HCT116 (cell line): Measurements from ENCODE around the gene SLC2A1. TPM values are rescaled to one million over a fixed set of nuclear protein-coding genes. Genes with fewer than 3 reads are reported as not detected.

Experiments
- ATAC-seq: fragments of 200-7000 bp; cut with Tn5 transposase; 2 replicates; pipeline ENCODE4 v1.9.1; 2020; ENCODE audit warnings: mild to moderate bottlenecking, moderate library complexity
- BruUV-seq: library from RNA; stranded (reverse); fragments of 400-500 nt; replicated peaks from 2 replicates; lab custom pipeline; 2021; lab: Mats Ljungman, UMichigan
- CTCF ChIA-PET: fragments of 300-600 bp; sonication (Branson Sonifier 250); formaldehyde crosslinking; loops from one replicate; lab custom pipeline; 2021; ENCODE audit warnings: antibody characterized with exemption; lab: Charles Lee
- POLR2A ChIA-PET: fragments of 300-600, 350-600 bp; sonication (Branson Sonifier 250); formaldehyde crosslinking; loops from one replicate; lab custom pipeline; 2021; ENCODE audit warnings: antibody characterized with exemption; lab: Charles Lee
- RAD21 ChIA-PET, 2 experiments: fragments of 300-600 bp; sonication (Branson Sonifier 250); formaldehyde crosslinking; loops; one replicate each; lab custom pipeline; 2023; ENCODE audit warnings: low total read pairs in 2 of 2; ENCODE audit not compliant: uncharacterized antibody in 2 of 2, unreplicated experiment in 2 of 2, low non-redundant PET in 1 of 2; lab: Charles Lee
- DNase-seq: peaks from one replicate; pipeline ENCODE4 v3.0.0-alpha.2; 2010; ENCODE audit warnings: low read depth, low spot score
- H2AFZ ChIP-seq: fragments of 200-600 bp; shearing (Covaris generic), sonication (generic); 2 replicates; pipeline ENCODE4 v1.6.1; 2017; ENCODE audit warnings: low read depth, mixed run types, mixed read lengths, antibody characterized with exemption, low read length; ENCODE audit not compliant: poor library complexity, severe bottlenecking
- H3K27ac ChIP-seq: 2 replicates; pipeline ENCODE4 v1.5.1; 2012; ENCODE audit warnings: low read depth, low read length
- H3K27me3 ChIP-seq: fragments of 200-600 bp; sonication (generic); 2 replicates; pipeline ENCODE4 v1.6.1; 2016; ENCODE audit warnings: mixed run types, low read length, mixed read lengths; ENCODE audit not compliant: insufficient read depth
- H3K36me3 ChIP-seq, 2 experiments: fragments of 200-500 bp in 1 of 2; fragments of 200-600 bp in 1 of 2; sonication (Bioruptor generic) in 1 of 2; sonication (generic) in 1 of 2; 2 replicates each; pipeline versions ENCODE4 v1.5.1 to v1.6.1; 2014 to 2016; ENCODE audit warnings: low read length in 2 of 2, inconsistent platforms in 1 of 2, mixed read lengths in 1 of 2, mixed run types in 1 of 2; ENCODE audit not compliant: insufficient read depth in 2 of 2, control insufficient read depth in 1 of 2
- H3K4me1 ChIP-seq, 2 experiments: fragments of 200-600 bp in 1 of 2; sonication (generic) in 1 of 2; 2 replicates each; pipeline versions ENCODE4 v1.5.1 to v1.6.1; 2012 to 2017; ENCODE audit warnings: low read length in 2 of 2, inconsistent platforms in 1 of 2, mild to moderate bottlenecking in 1 of 2, mixed read lengths in 1 of 2, mixed run types in 1 of 2, moderate library complexity in 1 of 2; ENCODE audit not compliant: insufficient read depth in 2 of 2, control insufficient read depth in 1 of 2
- H3K4me2 ChIP-seq: fragments of 200-600 bp; sonication (generic); 2 replicates; pipeline ENCODE4 v1.6.1; 2017; ENCODE audit warnings: mixed run types, low read length, mixed read lengths
- H3K4me3 ChIP-seq, 2 experiments: fragments of 200-600 bp in 1 of 2; sonication (generic) in 1 of 2; replicated peaks in 1 of 2; 2 replicates each; pipeline ENCODE4 v1.5.1; 2011 to 2016; ENCODE audit warnings: low read length in 2 of 2, control low read depth in 1 of 2, low read depth in 1 of 2, mild to moderate bottlenecking in 1 of 2, mixed read lengths in 1 of 2, mixed run types in 1 of 2
- H3K79me2 ChIP-seq: fragments of 200-600 bp; sonication (generic); 2 replicates; pipeline ENCODE4 v1.6.1; 2017; ENCODE audit warnings: mild to moderate bottlenecking, mixed run types, low read length, moderate library complexity, mixed read lengths; ENCODE audit not compliant: insufficient read depth
- H3K9ac ChIP-seq: fragments of 200-600 bp; sonication (generic); 2 replicates; pipeline ENCODE4 v1.6.1; 2016; ENCODE audit warnings: low read length, mixed read lengths
- H3K9me2 ChIP-seq: fragments of 200-600 bp; sonication (generic), shearing (Covaris generic); 2 replicates; pipeline ENCODE4 v1.6.1; 2017; ENCODE audit warnings: mixed run types, mild to moderate bottlenecking, moderate library complexity; ENCODE audit not compliant: insufficient read depth
- H3K9me3 ChIP-seq, 2 experiments: fragments of 200-500 bp in 1 of 2; fragments of 200-600 bp in 1 of 2; sonication (Bioruptor generic) in 1 of 2; sonication (generic) in 1 of 2; 2 replicates each; pipeline ENCODE4 v1.6.1; 2014 to 2017; ENCODE audit warnings: low read length in 2 of 2, mixed read lengths in 2 of 2, inconsistent platforms in 1 of 2, low read depth in 1 of 2, mild to moderate bottlenecking in 1 of 2, mixed run types in 1 of 2, moderate library complexity in 1 of 2; ENCODE audit not compliant: control insufficient read depth in 1 of 2, insufficient read depth in 1 of 2
- H4K20me1 ChIP-seq: fragments of 200-600 bp; sonication (generic), shearing (Covaris generic); 2 replicates; pipeline ENCODE4 v1.6.1; 2017; ENCODE audit warnings: mixed run types, mild to moderate bottlenecking, moderate library complexity; ENCODE audit not compliant: insufficient read depth
- CEBPB ChIP-seq: IDR thresholded peaks from 2 replicates; pipeline ENCODE4 v1.6.1; 2012; ENCODE audit warnings: low read depth
- EGR1 ChIP-seq: IDR thresholded peaks from 2 replicates; pipeline ENCODE4 v1.6.1; 2012; ENCODE audit warnings: low read depth
- EZH2phosphoT487 ChIP-seq: fragments of 200-600 bp; IDR thresholded peaks from 2 replicates; pipeline ENCODE4 v1.6.1; 2018; ENCODE audit warnings: antibody characterized with exemption, borderline replicate concordance
- POLR2A ChIP-seq: IDR thresholded peaks from 2 replicates; pipeline ENCODE4 v1.7.0; 2011; ENCODE audit warnings: borderline replicate concordance; ENCODE audit not compliant: insufficient read depth, insufficient read length; ENCODE audit errors: extremely low read depth
- POLR2AphosphoS5 ChIP-seq: IDR thresholded peaks from 2 replicates; pipeline ENCODE4 v1.6.1; 2011; ENCODE audit warnings: mild to moderate bottlenecking, low read depth, low read length, moderate library complexity
- RAD21 ChIP-seq: IDR thresholded peaks from 2 replicates; pipeline ENCODE4 v1.6.1; 2012; ENCODE audit warnings: low read depth, mild to moderate bottlenecking
- SIN3A ChIP-seq: IDR thresholded peaks from 2 replicates; pipeline ENCODE4 v1.6.1; 2012; ENCODE audit warnings: low read depth
- SP1 ChIP-seq: IDR thresholded peaks from 2 replicates; pipeline ENCODE4 v1.6.1; 2012; ENCODE audit warnings: low read depth
- SRF ChIP-seq: IDR thresholded peaks from 2 replicates; pipeline ENCODE4 v1.6.1; 2012; ENCODE audit warnings: low read depth
- TCF7L2 ChIP-seq: IDR thresholded peaks from 2 replicates; pipeline ENCODE4 v1.7.0; 2011; ENCODE audit warnings: borderline replicate concordance, inconsistent platforms; ENCODE audit not compliant: insufficient read depth, insufficient read length; ENCODE audit errors: extremely low read depth
- ZFX ChIP-seq: fragments of 450-650 bp; IDR thresholded peaks from 2 replicates; pipeline ENCODE4 v1.6.1; 2017
- ZNF274 ChIP-seq: fragments of 200-500 bp; sonication (Bioruptor generic); IDR thresholded peaks from 2 replicates; pipeline ENCODE4 v1.6.1; 2014; ENCODE audit warnings: mild to moderate bottlenecking, low read depth, low read length, inconsistent platforms
- intact Hi-C: fragments of 100-400 bp; cut with micrococcal nuclease; formaldehyde crosslinking; loops from 2 replicates; pipeline ENCODE4 v1.10.0; 2022
- total RNA-seq: library from RNA; stranded (reverse); gene quantifications from one replicate; pipeline ENCODE4 v1.2.1, GENCODE V29; 2021; ENCODE audit not compliant: unreplicated experiment
- TF ChIP-seq, protein P1 (sequence below), 3 experiments: fragments of 200-600 bp in 1 of 3; sonication (generic) in 1 of 3; IDR thresholded peaks in 2 of 3; conservative IDR thresholded peaks in 1 of 3; 2 replicates each; pipeline ENCODE4 v1.5.1; 2012 to 2017; ENCODE audit warnings: low read depth in 2 of 3, low read length in 2 of 3, antibody characterized with exemption in 1 of 3, borderline replicate concordance in 1 of 3, control low read depth in 1 of 3, mild to moderate bottlenecking in 1 of 3, mixed read lengths in 1 of 3, mixed run types in 1 of 3, moderate library complexity in 1 of 3; ENCODE audit not compliant: insufficient read depth in 1 of 3
- TF ChIP-seq, protein P2 (sequence below): IDR thresholded peaks from 2 replicates; pipeline ENCODE4 v1.6.1; 2012
- TF ChIP-seq, protein P3 (sequence below): IDR thresholded peaks from 2 replicates; pipeline ENCODE4 v1.6.1; 2012

The SLC2A1 gene
- total RNA-seq, 1 experiment from 2014 or later, result 248 TPM

DNA sequence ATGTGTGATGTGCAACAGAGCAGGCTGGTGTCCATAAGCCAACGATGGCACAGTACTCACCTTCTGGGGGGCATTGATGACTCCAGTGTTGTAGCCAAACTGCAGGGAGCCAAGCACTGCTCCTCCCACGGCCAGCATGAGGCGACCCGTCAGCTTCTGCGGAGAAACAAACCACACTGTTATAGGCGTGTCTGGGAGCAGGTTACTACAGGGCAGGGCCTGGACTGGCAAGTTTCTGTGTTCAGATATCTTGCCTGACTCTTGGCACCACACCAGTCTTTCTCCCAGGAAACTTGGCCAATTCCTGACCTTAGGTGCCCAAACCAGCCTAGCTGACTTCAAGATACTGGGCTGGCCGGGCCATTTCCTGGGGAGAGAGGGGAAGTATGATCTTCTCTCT is 15.5 kb downstream of the SLC2A1 start:
- peak overlapping the region in 1 of 2 experiments; percentile 43; a peak in 2 of 4 replicates for H3K4me3 ChIP-seq
- no peak overlapping the region for H2AFZ ChIP-seq
- POLR2A ChIA-PET, result interaction anchor here (1.2 to 2.7 kb wide), 3 partner anchors 9 to 17 kb away, joined by 3 to 11 read pairs (median 4); no protein-coding TSS in a partner anchor

DNA sequence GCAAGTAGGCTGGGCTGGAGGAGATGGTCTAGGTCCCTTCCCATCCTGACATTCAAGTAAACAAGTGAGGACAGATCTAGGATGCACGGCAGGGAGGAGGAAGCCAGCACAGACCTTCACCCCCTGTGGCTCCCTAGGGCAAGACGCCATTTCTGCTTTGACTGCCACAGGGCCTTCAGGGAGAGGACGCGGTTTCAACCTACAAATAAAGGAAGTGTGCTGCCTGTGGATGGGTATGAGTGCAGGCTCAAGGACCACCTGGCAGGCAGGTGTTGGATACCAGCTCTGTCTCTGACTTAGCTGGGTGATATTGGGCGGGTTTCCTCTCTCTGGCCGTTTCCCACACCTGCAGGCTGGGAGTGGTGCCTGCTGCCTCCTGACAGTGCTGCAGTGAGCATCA is 16.2 kb downstream of the SLC2A1 start:
- DNase-seq (no peak), ATAC-seq (no peak)
- Histone ChIP-seq H3K9ac (peak overlapping the region; percentile 56), H3K9me3 (no peaks in the 10 kb centered on the region), H3K27me3 (no peaks in the 10 kb centered on the region), H3K79me2 (peaks cover 100% of the 10 kb centered on the region), H3K27ac (peak overlapping the region; percentile 84), H3K9me2 (no peaks in the 10 kb centered on the region), H3K36me3 (peaks cover 7 to 14% of the 10 kb centered on the region in 2 experiments; a peak in 2 of 4 replicates), H4K20me1 (no peaks in the 10 kb centered on the region), H3K4me1 (peaks cover 98 to 100% of the 10 kb centered on the region in 2 experiments), H3K4me2 (peak overlapping the region; percentile 81), H2AFZ (no peak overlapping the region), H3K4me3 (peak overlapping the region in 1 of 2 experiments; percentile 43; a peak in 2 of 4 replicates)
- intact Hi-C loops, result no loop called here
- ChIA-PET RAD21 (interaction anchor here (0.6 to 1.2 kb wide), 3 partner anchors 19 to 131 kb away, joined by 3 to 6 read pairs (median 4); no protein-coding TSS in a partner anchor), CTCF (interaction anchor here (2.3 to 2.6 kb wide), 2 partner anchors 20 to 131 kb away, joined by 9 to 12 read pairs; no protein-coding TSS in a partner anchor), POLR2A (interaction anchor here (1.0 to 2.7 kb wide), 5 partner anchors 8 to 17 kb away, joined by 3 to 11 read pairs (median 4); partner anchors contain the start of gene SLC2A1)
- BruUV-seq, result no TSS peak
- TF ChIP-seq POLR2A, result no peak
- no peak for TF ChIP-seq ZNF274
- no peak for TF ChIP-seq SIN3A
- no peak for TF ChIP-seq EZH2phosphoT487
- TF ChIP-seq SRF, result no peak
- TF ChIP-seq, protein P1, sequence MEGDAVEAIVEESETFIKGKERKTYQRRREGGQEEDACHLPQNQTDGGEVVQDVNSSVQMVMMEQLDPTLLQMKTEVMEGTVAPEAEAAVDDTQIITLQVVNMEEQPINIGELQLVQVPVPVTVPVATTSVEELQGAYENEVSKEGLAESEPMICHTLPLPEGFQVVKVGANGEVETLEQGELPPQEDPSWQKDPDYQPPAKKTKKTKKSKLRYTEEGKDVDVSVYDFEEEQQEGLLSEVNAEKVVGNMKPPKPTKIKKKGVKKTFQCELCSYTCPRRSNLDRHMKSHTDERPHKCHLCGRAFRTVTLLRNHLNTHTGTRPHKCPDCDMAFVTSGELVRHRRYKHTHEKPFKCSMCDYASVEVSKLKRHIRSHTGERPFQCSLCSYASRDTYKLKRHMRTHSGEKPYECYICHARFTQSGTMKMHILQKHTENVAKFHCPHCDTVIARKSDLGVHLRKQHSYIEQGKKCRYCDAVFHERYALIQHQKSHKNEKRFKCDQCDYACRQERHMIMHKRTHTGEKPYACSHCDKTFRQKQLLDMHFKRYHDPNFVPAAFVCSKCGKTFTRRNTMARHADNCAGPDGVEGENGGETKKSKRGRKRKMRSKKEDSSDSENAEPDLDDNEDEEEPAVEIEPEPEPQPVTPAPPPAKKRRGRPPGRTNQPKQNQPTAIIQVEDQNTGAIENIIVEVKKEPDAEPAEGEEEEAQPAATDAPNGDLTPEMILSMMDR (IDR thresholded peaks at IDR 0.05 in 2 of 3, conservative IDR thresholded peaks at IDR 0.05 in 1 of 3; ENCODE audit: borderline replicate concordance in 1 of 3, insufficient read depth in 1 of 3, low read depth in 2 of 3, low read length in 2 of 3), result no peak
- TF ChIP-seq RAD21, result no peak
- no peak for TF ChIP-seq SP1
- TF ChIP-seq, protein P2, sequence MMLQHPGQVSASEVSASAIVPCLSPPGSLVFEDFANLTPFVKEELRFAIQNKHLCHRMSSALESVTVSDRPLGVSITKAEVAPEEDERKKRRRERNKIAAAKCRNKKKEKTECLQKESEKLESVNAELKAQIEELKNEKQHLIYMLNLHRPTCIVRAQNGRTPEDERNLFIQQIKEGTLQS, result no peak
- TF ChIP-seq, protein P3, sequence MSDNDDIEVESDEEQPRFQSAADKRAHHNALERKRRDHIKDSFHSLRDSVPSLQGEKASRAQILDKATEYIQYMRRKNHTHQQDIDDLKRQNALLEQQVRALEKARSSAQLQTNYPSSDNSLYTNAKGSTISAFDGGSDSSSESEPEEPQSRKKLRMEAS, result no peak
- TF ChIP-seq EGR1, result no peak
- no peak for TF ChIP-seq ZFX

More for the DNA sequence above, 15.5 kb downstream of the SLC2A1 start:
- RAD21 ChIA-PET, result interaction anchor here (0.6 to 1.2 kb wide), 4 partner anchors 20 to 154 kb away, joined by 3 to 6 read pairs (median 4); no protein-coding TSS in a partner anchor
- TF ChIP-seq ZNF274, result no peak
- peak; percentile 77 for TF ChIP-seq POLR2AphosphoS5
- no peak for TF ChIP-seq TCF7L2
- no peak for TF ChIP-seq CEBPB
- TF ChIP-seq, protein P2, result no peak
- TF ChIP-seq ZFX, result 0 out of 2 replicates have a peak, but pooled peaks have one; percentile 16
- TF ChIP-seq, all 23 proteins: peak for 2
- no peaks in the 10 kb centered on the region for H3K9me2 ChIP-seq
- DNase-seq (peak; percentile 68), ATAC-seq (peak; percentile 69)
- no peaks in the 10 kb centered on the region for H4K20me1 ChIP-seq
- BruUV-seq, result no TSS peak
- H3K36me3 ChIP-seq, result peaks cover 7 to 18% of the 10 kb centered on the region in 2 experiments; a peak in 2 of 4 replicates
- no peaks in the 10 kb centered on the region for H3K9me3 ChIP-seq
- H3K4me1 ChIP-seq, result peaks cover 97 to 100% of the 10 kb centered on the region in 2 experiments
- H3K27me3 ChIP-seq, result no peaks in the 10 kb centered on the region
- H3K79me2 ChIP-seq, result peaks cover 100% of the 10 kb centered on the region
- intact Hi-C loops, result no loop called here
- CTCF ChIA-PET, result interaction anchor here (2.6 kb wide), 1 partner anchor 131 kb away, joined by 9 read pairs; no protein-coding TSS in a partner anchor
- H3K27ac ChIP-seq, result peak overlapping the region; percentile 84
- peak overlapping the region; percentile 81 for H3K4me2 ChIP-seq
- H3K9ac ChIP-seq, result peak overlapping the region; percentile 56
